Right atrium auricular region (tissue), 2 donors: ENCODE results near the gene CAP1. TPM values are rescaled to one million over a fixed set of nuclear protein-coding genes. Genes with fewer than 3 reads are reported as not detected.

ENCODE experiments used
- DNase-seq: peaks from one replicate; pipeline ENCODE4 v3.0.0-alpha.2; 2019; ENCODE audit warnings: low spot score
- H3K27ac ChIP-seq, 2 donors: fragments of 200-600 bp; sonication (generic); 1 replicate in 1 of 2; 2 replicates in 1 of 2; pipeline ENCODE4 v1.5.1; 2016 to 2019
- H3K27me3 ChIP-seq, 2 donors: fragments of 200-600 bp; sonication (generic); one replicate each; pipeline versions ENCODE4 v1.5.1 to v1.6.0; 2017 to 2019
- H3K36me3 ChIP-seq: fragments of 200-600 bp; sonication (generic); one replicate; pipeline ENCODE4 v1.5.1; 2016
- H3K4me1 ChIP-seq, 2 donors: fragments of 200-600 bp; sonication (generic); one replicate each; pipeline versions ENCODE4 v1.5.1 to v1.6.0; 2017 to 2019
- H3K4me3 ChIP-seq, 2 donors: fragments of 200-600 bp; sonication (generic); 1 replicate in 1 of 2; 2 replicates in 1 of 2; pipeline ENCODE4 v1.5.1; 2017 to 2019; ENCODE audit warnings: mild to moderate bottlenecking in 1 of 2, moderate library complexity in 1 of 2
- H3K9me3 ChIP-seq, 2 donors: fragments of 200-600 bp; sonication (generic); one replicate each; pipeline ENCODE4 v1.5.1; 2019
- CTCF ChIP-seq, 2 donors: fragments of 200-600 bp; sonication (generic); IDR thresholded peaks; one replicate each; pipeline ENCODE4 v1.5.1; 2019; ENCODE audit warnings: antibody characterized with exemption in 2 of 2
- total RNA-seq, 2 donors: library from RNA; depleted of rRNA; stranded (reverse); fragments of >200 nt; gene quantifications; one replicate each; pipeline ENCODE4 v1.1.0, GENCODE V29; 2016

Gene CAP1
- total RNA-seq, 2 donors from 2014 or later = 58.9 to 111 TPM

- no peak for DNase-seq
- Histone ChIP-seq H3K27ac (no peak overlapping the region), H3K9me3 (no peaks in the 10 kb centered on the region), H3K27me3 (no peaks in the 10 kb centered on the region), H3K4me3 (no peak overlapping the region), H3K36me3 (peaks cover 29% of the 10 kb centered on the region), H3K4me1 (peaks cover 0 to under 1% of the 10 kb centered on the region in 2 donors)
- no peak for TF ChIP-seq CTCF (IDR thresholded peaks at IDR 0.05)
Measured at GRCh38 chr1:40092241-40092640, 51.7 kb downstream of the CAP1 start.

GRCh38 chr1:40092706-40093639, 52.4 kb downstream of the CAP1 start:
- Histone ChIP-seq H3K36me3 (peaks cover 29% of the 10 kb centered on the region), H3K4me3 (no peak overlapping the region), H3K27ac (no peak overlapping the region), H3K4me1 (peaks cover 0 to 6% of the 10 kb centered on the region in 2 donors), H3K27me3 (no peaks in the 10 kb centered on the region), H3K9me3 (no peaks in the 10 kb centered on the region)
- no peak for TF ChIP-seq CTCF (IDR thresholded peaks at IDR 0.05)
- no peak for DNase-seq

GRCh38 chr1:40094466-40095110, 54.1 kb downstream of the CAP1 start:
- Histone ChIP-seq H3K9me3 (no peaks in the 10 kb centered on the region), H3K27me3 (no peaks in the 10 kb centered on the region), H3K4me1 (peaks cover 0 to 6% of the 10 kb centered on the region in 2 donors), H3K4me3 (no peak overlapping the region), H3K27ac (no peak overlapping the region), H3K36me3 (peaks cover 18% of the 10 kb centered on the region)
- TF ChIP-seq CTCF (IDR thresholded peaks at IDR 0.05) = no peak
- no peak for DNase-seq

GRCh38 chr1:40095806-40096205, 55.3 kb downstream of the CAP1 start:
- H3K4me1 ChIP-seq = peaks cover 0 to 6% of the 10 kb centered on the region in 2 donors
- H3K36me3 ChIP-seq = peaks cover 14% of the 10 kb centered on the region
- DNase-seq = no peak
- H3K4me3 ChIP-seq = no peak overlapping the region
- TF ChIP-seq CTCF (IDR thresholded peaks at IDR 0.05) = no peak
- H3K27me3 ChIP-seq = no peaks in the 10 kb centered on the region
- H3K9me3 ChIP-seq = no peaks in the 10 kb centered on the region
- no peak overlapping the region for H3K27ac ChIP-seq

- TF ChIP-seq CTCF (IDR thresholded peaks at IDR 0.05) = no peak
Measured at GRCh38 chr1:40096646-40096976, 56.1 kb downstream of the CAP1 start.

More at GRCh38 chr1:40096646-40096976, 56.1 kb downstream of the CAP1 start:
- H3K4me1 ChIP-seq = peaks cover 0 to 6% of the 10 kb centered on the region in 2 donors
- peak overlapping the region; percentile 58 to 63 for H3K4me3 ChIP-seq
- H3K36me3 ChIP-seq = peaks cover 6% of the 10 kb centered on the region
- no peaks in the 10 kb centered on the region for H3K27me3 ChIP-seq
- H3K9me3 ChIP-seq = no peaks in the 10 kb centered on the region
- no peak for DNase-seq
- H3K27ac ChIP-seq = peak overlapping the region; percentile 25 to 57
